ENCODE results near the gene TSHZ1. TPM values are rescaled to one million over a fixed set of nuclear protein-coding genes. Genes with fewer than 3 reads are reported as not detected.

TSHZ1 gene
- total RNA-seq, 1 donor from 2014 or later: 12.2 TPM

DNA sequence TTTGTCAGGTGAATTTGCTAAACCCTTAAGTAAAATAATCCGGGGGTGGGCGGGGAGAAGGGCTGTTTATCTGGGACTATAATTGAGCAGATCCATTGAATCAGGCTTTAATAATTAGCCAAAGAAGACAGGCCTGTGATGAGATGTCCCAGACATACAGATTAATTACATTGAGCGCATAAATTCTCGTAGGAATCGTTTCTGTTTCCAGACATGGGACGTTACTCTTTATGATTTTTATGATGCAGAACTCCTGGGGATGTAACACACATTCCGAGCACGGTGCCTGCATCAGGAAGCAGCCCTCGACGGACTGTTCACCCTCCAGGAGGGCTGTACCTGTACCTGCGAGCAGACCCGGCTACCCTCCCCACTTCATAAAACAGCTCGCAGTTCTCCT lies 128.0 kb downstream of the TSHZ1 start:
- no peak overlapping the region for H3K4me3 Mint-ChIP-seq (ENCODE audit: unreplicated experiment)
- peaks cover 9% of the 10 kb centered on the region for H3K27me3 Mint-ChIP-seq (ENCODE audit: unreplicated experiment)
- no peaks in the 10 kb centered on the region for H3K36me3 Mint-ChIP-seq (ENCODE audit: unreplicated experiment)
- H3K4me1 Mint-ChIP-seq (ENCODE audit: unreplicated experiment): no peaks in the 10 kb centered on the region
- TF ChIP-seq, protein P1, sequence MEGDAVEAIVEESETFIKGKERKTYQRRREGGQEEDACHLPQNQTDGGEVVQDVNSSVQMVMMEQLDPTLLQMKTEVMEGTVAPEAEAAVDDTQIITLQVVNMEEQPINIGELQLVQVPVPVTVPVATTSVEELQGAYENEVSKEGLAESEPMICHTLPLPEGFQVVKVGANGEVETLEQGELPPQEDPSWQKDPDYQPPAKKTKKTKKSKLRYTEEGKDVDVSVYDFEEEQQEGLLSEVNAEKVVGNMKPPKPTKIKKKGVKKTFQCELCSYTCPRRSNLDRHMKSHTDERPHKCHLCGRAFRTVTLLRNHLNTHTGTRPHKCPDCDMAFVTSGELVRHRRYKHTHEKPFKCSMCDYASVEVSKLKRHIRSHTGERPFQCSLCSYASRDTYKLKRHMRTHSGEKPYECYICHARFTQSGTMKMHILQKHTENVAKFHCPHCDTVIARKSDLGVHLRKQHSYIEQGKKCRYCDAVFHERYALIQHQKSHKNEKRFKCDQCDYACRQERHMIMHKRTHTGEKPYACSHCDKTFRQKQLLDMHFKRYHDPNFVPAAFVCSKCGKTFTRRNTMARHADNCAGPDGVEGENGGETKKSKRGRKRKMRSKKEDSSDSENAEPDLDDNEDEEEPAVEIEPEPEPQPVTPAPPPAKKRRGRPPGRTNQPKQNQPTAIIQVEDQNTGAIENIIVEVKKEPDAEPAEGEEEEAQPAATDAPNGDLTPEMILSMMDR (IDR thresholded peaks at IDR 0.05): no peak
- no peak for DNase-seq (ENCODE audit: extremely low spot score, unreplicated experiment)
- no peak overlapping the region for H3K27ac Mint-ChIP-seq (ENCODE audit: unreplicated experiment)
- no peaks in the 10 kb centered on the region for H3K9me3 Mint-ChIP-seq (ENCODE audit: unreplicated experiment)

Other genes starting within 250 kb of the TSHZ1 start
- 17.7 and 19.7 TPM in 2 replicates for gene PTGR3, start 1.7 kb upstream of the TSHZ1 start, total RNA-seq
- gene SMIM21, start 216.9 kb downstream of the TSHZ1 start, total RNA-seq: not detected in 2 replicates